ENCODE results near the gene PTH1R. TPM values are rescaled to one million over a fixed set of nuclear protein-coding genes. Genes with fewer than 3 reads are reported as not detected.
"Not testable (repeated sequence)": the region's sequence is repeated elsewhere in the genome, so short reads cannot be mapped to it uniquely, and the experiment has no call there.

Gene PTH1R
- total RNA-seq, 1 experiment from 2014 or later = 1.3 TPM

GRCh38 chr3:46910914-46911313, 33.4 kb downstream of the PTH1R start:
- DNase-seq (ENCODE audit: low read depth) = not testable (repeated sequence)

- no peak for DNase-seq (ENCODE audit: low read depth)
Observed at GRCh38 chr3:46912986-46913385, 35.5 kb downstream of the PTH1R start.

- DNase-seq (ENCODE audit: low read depth) = no peak
Observed at GRCh38 chr3:46913644-46914043, 36.1 kb downstream of the PTH1R start.

GRCh38 chr3:46914849-46915248, 37.3 kb downstream of the PTH1R start:
- DNase-seq (ENCODE audit: low read depth) = no peak

GRCh38 chr3:46915297-46915822, 37.8 kb downstream of the PTH1R start:
- DNase-seq (ENCODE audit: low read depth) = no peak

DNA sequence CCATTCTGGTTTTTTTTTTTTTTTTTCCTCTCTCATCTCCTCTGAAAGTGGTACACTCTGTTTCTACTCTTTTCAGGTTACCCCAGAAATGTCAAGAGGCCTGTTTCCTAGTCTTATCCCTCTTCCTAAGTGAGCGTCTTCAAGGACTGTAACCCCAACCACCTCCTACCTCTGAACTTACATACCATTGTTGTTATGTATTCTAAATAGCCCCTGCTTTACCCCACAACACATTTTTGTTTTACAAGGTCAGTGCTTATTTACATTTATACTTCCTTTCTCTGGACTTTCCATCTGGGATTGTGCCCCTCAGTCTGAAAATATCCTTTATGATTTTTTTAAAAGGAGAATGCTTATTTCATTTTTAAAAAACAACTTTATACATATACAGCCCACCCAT, 38.8 kb downstream of the PTH1R start:
- DNase-seq (ENCODE audit: low read depth) = no peak

DNA sequence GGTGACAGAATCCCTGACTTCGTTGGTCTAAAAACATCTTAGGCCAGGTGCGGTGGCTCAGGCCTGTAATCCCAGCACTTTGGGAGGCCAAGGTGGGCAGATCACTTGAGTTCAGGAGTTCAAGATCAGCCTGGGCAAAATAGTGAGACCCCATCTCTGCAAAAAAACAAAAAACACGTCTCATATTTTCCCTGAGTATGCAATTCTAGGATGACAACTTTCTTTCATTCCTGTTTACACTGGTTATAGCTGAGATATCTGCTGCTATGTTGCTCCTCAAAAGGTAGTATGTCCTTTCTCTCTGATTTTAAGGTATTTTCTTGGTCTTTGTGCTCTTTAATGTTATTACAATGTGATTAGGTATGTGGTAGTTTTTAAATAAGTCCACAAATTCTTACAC, 39.3 kb downstream of the PTH1R start:
- no peak for DNase-seq (ENCODE audit: low read depth)

DNA sequence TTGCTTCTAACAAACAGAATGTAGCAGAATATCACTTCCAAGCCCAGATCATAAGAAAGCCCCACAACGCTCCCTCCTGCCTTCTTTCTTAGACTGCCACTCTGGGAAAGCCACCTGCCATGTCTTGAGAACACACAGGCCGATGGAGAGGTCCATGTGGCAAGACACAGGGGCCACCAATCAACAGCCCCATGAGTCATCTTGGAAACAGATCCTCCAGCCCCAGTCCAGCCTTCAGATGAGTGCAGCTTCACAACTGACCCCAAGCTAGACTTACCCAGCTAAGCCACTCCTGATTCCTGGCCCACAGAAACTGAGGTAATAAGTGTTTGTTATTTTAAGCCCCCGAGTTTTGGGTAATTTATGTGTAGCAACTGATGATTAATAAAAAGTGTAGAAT, 39.7 kb downstream of the PTH1R start:
- no peak for DNase-seq (ENCODE audit: low read depth)

DNA sequence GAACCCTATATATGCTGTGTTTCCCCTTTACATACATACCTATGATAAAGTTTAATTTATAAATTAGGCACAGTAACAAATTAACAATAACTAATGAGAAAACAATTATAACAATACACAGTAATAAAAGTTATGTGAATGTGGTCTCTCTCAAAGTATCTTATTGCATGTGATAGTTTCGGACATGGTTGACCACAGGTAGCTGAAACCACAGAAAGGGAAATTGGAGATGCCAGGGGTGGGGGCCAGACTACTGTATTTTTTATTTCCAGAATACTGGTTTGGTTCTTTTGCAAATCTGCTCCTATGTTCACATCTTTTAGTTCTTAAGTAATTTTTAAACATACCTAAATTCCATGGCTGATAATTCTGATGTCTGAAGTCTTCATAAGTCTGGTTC, 40.7 kb downstream of the PTH1R start:
- DNase-seq (ENCODE audit: low read depth) = no peak

DNA sequence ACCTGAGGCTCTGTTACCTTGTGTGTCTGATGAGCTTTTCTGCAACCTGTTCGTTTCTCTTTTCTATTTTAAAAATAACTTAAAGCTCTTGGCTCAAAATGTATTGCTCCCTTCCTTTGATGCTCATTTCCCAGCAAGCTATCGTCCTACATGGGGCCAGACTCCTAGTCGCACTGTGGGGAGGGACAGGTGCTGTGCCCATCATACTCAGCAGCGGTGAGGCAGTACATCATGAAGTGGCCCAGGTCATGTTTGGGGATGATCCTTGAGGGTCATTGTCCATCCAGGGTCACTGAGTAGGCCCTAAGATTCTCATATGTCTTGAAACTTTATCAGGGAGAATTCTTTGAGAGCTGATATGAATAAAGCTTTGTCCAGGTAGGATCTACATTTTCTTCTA, 41.1 kb downstream of the PTH1R start:
- no peak for DNase-seq (ENCODE audit: low read depth)

- no peak for DNase-seq (ENCODE audit: low read depth)
Observed at GRCh38 chr3:46921041-46921440, 43.5 kb downstream of the PTH1R start.

- no peak for DNase-seq (ENCODE audit: low read depth)
Observed at GRCh38 chr3:46921871-46922271, 44.4 kb downstream of the PTH1R start.

- DNase-seq (ENCODE audit: low read depth) = no peak
Observed at GRCh38 chr3:46922426-46922825, 44.9 kb downstream of the PTH1R start.

DNA sequence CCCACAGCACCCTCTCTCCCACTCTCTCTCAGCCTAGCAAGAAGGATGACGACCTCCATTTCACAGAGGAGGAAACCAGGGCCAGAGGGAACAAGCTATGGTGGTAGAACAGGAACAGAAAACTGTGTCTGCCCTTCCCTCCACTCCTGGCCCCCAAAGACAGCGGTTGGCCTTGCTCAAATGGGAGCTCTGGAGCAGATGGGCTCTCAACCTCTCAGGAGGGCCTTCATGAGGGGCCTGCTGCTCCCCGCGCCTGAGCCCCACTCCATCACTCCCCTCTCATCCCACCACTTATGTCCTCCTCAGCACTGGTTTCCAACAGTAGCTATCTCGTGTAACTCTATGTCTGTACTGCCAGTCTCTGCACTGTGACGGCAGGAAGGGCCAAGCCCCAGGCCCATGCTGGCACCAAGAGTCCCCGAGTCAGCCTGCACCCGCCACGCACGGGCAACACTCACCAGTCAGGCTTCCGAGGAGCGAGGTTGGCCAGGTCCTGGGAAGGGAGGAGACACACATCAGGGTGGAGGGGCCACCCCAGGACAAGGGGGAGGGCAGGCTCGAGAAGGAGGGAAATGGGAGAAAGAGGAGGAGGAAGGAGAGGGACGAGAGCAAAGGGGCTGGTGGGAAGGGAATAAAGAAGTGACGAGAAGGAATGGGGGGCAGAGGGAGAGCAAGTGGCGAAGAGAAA, 45.5 kb downstream of the PTH1R start:
- DNase-seq (ENCODE audit: low read depth) = no peak

DNA sequence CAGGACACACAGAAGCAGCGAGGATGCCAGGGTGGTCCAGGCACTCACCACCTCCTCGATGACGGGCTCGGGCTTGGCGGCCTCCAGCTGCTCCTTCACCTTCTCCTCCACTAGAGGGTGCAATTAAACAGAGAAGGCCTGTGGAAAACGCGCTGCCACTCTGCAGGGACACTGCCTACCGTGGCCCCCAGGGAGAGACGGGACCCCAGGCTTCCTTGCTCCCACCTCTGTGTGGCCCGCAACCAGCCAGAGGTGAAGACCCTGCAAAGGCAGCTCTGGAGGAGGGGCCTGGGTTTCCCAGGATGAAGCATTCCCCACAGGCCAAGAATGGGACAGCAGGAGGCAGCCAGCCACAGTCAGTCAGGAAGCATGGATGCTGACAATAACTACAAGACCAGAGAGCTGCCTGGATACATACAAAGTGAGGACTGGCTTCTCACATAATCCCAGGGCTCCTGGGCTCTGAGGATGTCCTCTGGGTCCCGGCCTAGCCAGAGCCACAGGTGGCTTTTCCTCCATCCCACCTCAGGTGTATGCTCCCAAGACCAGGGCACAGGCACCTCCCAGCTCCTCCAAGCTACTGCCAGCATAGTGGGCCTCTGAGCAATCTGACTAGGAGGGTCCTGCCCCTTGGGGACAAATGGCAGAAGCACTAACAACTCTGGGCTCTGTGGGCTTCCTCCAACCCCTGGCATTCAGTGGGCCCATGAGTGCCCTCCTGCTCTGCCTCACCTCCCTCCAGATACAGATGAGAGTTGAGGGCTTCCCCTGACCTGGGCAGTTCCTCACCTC, 46.2 kb downstream of the PTH1R start:
- no peak for DNase-seq (ENCODE audit: low read depth)

DNA sequence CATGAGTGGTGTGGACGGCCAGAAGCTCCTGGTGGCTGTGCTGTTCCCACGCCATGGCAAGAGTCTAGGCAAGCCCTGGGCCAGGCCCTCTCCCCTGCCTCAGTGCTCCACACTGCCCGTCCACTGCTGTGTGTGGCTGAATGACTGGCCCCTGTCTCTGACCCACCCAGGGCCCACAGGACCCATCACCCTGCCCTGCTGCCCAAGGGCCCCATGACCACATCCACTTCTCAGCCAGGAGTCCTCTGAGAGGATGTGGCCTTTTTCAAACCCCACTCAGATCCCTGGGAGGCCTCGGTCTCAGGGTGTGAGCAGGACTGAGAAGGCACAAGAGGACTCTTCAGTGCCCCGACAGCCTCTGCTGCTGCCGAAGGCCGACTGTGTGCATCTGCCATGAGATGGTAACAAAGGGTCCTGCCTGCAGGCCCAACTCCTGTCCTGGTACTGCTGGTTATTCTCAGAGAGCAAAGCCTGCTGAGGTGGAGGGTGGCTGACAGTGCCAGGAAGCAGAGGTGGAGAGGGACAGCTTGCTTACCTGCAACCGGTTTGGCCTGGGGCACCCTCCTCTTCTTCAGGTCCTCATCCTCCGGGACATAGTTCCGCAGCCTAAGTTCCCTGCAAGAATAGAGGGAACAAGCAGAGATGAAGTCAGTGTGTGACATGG, 47.5 kb downstream of the PTH1R start:
- no peak for DNase-seq (ENCODE audit: low read depth)

GRCh38 chr3:46925585-46925934, 48.0 kb downstream of the PTH1R start:
- no peak for DNase-seq (ENCODE audit: low read depth)

DNA sequence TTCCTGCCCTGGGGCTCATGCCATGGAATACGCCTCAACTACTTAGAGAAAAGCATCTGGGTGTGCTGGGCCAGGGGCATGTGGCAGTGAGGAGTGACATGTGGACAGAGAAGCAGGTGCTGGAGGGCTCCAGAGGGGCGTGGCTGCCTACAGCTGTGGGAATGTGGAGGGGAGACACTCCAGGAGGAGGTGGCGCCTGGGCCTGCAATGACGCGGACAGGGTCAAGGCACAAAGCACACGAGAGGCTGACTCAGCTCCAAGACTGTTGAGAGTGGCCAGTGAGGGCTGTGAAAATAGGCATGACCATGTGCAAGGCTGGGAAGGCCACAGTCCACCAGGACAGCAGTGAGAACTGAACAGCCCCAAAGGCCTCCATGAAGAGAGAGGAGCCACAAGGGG, 48.5 kb downstream of the PTH1R start:
- peak; percentile 98 for DNase-seq (ENCODE audit: low read depth)

DNA sequence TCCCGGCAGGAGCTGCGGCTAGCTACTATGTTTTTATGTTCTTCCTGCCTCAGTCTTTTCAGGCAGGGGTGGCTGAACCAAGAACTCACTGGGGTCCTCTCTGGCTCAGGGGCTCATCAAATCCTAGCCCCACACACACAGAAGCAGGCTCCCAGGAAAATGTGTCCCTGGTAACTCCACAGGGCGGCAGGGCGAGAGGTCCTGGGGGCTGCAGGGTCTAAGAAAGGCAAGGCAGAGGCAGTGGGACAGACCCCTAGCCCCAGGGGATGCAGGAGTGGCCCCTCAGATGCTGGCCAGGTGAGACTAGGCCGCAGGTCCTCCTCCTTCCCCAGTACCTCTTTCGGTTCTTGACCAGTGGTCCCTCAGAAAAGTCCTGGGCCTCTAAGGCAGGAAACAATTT, 48.9 kb downstream of the PTH1R start:
- no peak for DNase-seq (ENCODE audit: low read depth)

DNA sequence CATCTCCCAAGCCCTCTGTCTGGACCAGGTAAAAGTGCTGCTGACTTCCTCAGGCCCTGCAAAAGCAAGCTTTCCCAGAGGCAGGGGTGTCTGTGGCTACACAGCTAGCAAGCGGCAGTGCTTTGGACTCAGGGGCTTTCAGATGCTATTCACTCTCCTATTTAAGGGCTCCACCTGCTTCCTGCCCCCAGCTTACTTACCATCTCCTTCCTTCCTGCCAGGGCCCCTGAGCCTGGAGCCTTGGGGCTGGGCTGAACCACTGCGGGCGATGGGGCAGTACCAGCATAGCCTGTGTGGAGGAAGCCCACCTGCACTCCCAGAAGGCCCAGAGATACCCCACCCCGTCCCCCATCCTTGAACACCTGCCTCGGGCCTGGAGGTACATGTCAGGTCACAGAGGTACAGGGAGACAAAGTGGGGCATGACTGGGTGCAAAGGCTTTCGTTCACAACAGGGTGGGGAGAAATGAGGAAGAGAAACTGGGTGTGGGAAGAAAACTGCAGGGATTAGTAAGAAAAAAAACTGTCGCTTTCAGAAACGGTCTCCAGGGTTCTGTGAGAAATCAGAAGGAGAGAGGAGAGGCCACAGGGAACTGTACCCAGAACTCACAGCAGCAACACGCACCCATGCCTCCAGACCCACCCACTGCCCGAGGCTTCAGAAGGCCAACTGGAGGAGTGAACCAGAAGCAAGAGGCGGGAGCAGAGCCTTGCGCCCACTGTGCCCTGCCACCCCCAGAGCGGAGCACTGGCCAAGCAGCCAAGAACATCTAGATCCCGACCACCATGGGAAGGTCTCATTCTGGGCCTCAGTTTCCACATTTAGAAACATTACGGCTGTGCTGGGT, 49.6 kb downstream of the PTH1R start:
- no peak for DNase-seq (ENCODE audit: low read depth)

- DNase-seq (ENCODE audit: low read depth) = no peak
Observed at GRCh38 chr3:46927718-46928073, 50.2 kb downstream of the PTH1R start.

GRCh38 chr3:46928282-46928681, 50.8 kb downstream of the PTH1R start:
- DNase-seq (ENCODE audit: low read depth) = peak; percentile 53

Data from LHCN-M2 (cell line).